Karpas-422 (cell line): ENCODE results near the gene ATRIP. TPM values are rescaled to one million over a fixed set of nuclear protein-coding genes. Genes with fewer than 3 reads are reported as not detected.
A peak's percentile ranks its signal among the peaks of the same experiment; 100 is the strongest.
"Not testable (repeated sequence)": the region's sequence is repeated elsewhere in the genome, so short reads cannot be mapped to it uniquely, and the experiment has no call there.

ENCODE experiments used
- DNase-seq: peaks from one replicate; pipeline ENCODE4 v3.0.0-alpha.2; 2015
- H2AFZ ChIP-seq: fragments of 200-600 bp; sonication (generic); 2 replicates; pipeline ENCODE4 v1.6.1; 2014; ENCODE audit warnings: antibody characterized with exemption, low read length, mixed read lengths
- H3K27ac ChIP-seq: fragments of 200-600 bp; sonication (generic); 2 replicates; pipeline ENCODE4 v1.5.1; 2014; ENCODE audit warnings: mild to moderate bottlenecking, low read length, moderate library complexity
- H3K27me3 ChIP-seq: fragments of 200-600 bp; sonication (generic); 2 replicates; pipeline ENCODE4 v1.6.1; 2014; ENCODE audit warnings: low read length, mixed read lengths
- H3K36me3 ChIP-seq: fragments of 200-600 bp; sonication (generic); 2 replicates; pipeline ENCODE4 v1.6.1; 2014; ENCODE audit warnings: low read length, mixed read lengths; ENCODE audit not compliant: insufficient read depth
- H3K4me1 ChIP-seq: fragments of 200-600 bp; sonication (generic); 2 replicates; pipeline ENCODE4 v1.6.1; 2014; ENCODE audit warnings: mild to moderate bottlenecking, low read length, mixed read lengths
- H3K4me2 ChIP-seq: fragments of 200-600 bp; sonication (generic); 2 replicates; pipeline ENCODE4 v1.6.1; 2014; ENCODE audit warnings: low read length, low read depth, mild to moderate bottlenecking; ENCODE audit not compliant: poor library complexity, severe bottlenecking
- H3K4me3 ChIP-seq: fragments of 200-600 bp; sonication (generic); 2 replicates; pipeline ENCODE4 v1.5.1; 2014; ENCODE audit warnings: mild to moderate bottlenecking, antibody characterized with exemption, low read length, mixed read lengths
- H3K79me2 ChIP-seq: fragments of 200-600 bp; sonication (generic); 2 replicates; pipeline ENCODE4 v1.6.1; 2014; ENCODE audit warnings: mild to moderate bottlenecking, low read length, mixed read lengths
- H3K9ac ChIP-seq: fragments of 200-600 bp; sonication (generic); 2 replicates; pipeline ENCODE4 v1.6.0; 2014; ENCODE audit warnings: low read length
- H3K9me2 ChIP-seq: fragments of 200-600 bp; sonication (generic), shearing (Covaris generic); replicated peaks from 2 replicates; pipeline ENCODE4 v1.6.0; 2014; ENCODE audit warnings: mild to moderate bottlenecking, low read length, moderate library complexity; ENCODE audit not compliant: insufficient read depth
- H3K9me3 ChIP-seq: fragments of 300-700, 200-600 bp; sonication (generic); 2 replicates; pipeline ENCODE4 v1.6.1; 2014; ENCODE audit warnings: low read length, mixed read lengths
- H4K20me1 ChIP-seq: fragments of 200-600 bp; sonication (generic); 2 replicates; pipeline ENCODE4 v1.6.1; 2014; ENCODE audit warnings: mild to moderate bottlenecking, antibody characterized with exemption, low read length, low read depth; ENCODE audit not compliant: insufficient read depth
- total RNA-seq: library from RNA; depleted of rRNA; stranded (reverse); fragments of >200 nt; shearing (Covaris generic); gene quantifications from 2 replicates; pipeline ENCODE4 v1.2.3, GENCODE V29; 2014; ENCODE audit warnings: low replicate concordance

ATRIP gene
- total RNA-seq, 1 experiment from 2014 or later = 7.3 TPM

GRCh38 chr3:48470286-48470685 is 23.7 kb downstream of the ATRIP start:
- peaks cover 11% of the 10 kb centered on the region; the same call in 1 of the 2 replicates for H4K20me1 ChIP-seq
- H3K4me3 ChIP-seq = no peak overlapping the region; the same call in 1 of the 2 replicates
- peaks cover 22% of the 10 kb centered on the region for H3K36me3 ChIP-seq
- peaks cover 65% of the 10 kb centered on the region for H3K79me2 ChIP-seq
- H3K9ac ChIP-seq = peak overlapping the region; percentile 47
- no peaks in the 10 kb centered on the region for H3K27me3 ChIP-seq
- no peaks in the 10 kb centered on the region for H3K9me3 ChIP-seq
- peak overlapping the region; percentile 53 for H3K27ac ChIP-seq
- peak overlapping the region; percentile 41 for H3K4me2 ChIP-seq
- DNase-seq = no peak
- no peak overlapping the region for H2AFZ ChIP-seq
- H3K4me1 ChIP-seq = peaks cover 71% of the 10 kb centered on the region
- no peaks in the 10 kb centered on the region for H3K9me2 ChIP-seq

- peak overlapping the region; percentile 60; the same call in 1 of the 2 replicates for H2AFZ ChIP-seq
- peaks cover 15% of the 10 kb centered on the region for H3K36me3 ChIP-seq
- H3K4me3 ChIP-seq = peak overlapping the region; percentile 79
Observed at GRCh38 chr3:48472673-48472922, 26.1 kb downstream of the ATRIP start.

GRCh38 chr3:48472923-48473616 is 26.5 kb downstream of the ATRIP start:
- peak overlapping the region; percentile 60; the same call in 1 of the 2 replicates for H2AFZ ChIP-seq
- H3K27ac ChIP-seq = peak overlapping the region; percentile 86
- H3K4me1 ChIP-seq = peaks cover 52% of the 10 kb centered on the region
- H3K4me3 ChIP-seq = peak overlapping the region; percentile 79
- no peaks in the 10 kb centered on the region for H3K9me2 ChIP-seq
- H3K4me2 ChIP-seq = peak overlapping the region; percentile 73
- no peaks in the 10 kb centered on the region for H3K27me3 ChIP-seq
- peak overlapping the region; percentile 86 for H3K9ac ChIP-seq
- peak; percentile 99 for DNase-seq
- no peaks in the 10 kb centered on the region for H3K9me3 ChIP-seq
- peaks cover 45% of the 10 kb centered on the region for H3K79me2 ChIP-seq
- peaks cover 10% of the 10 kb centered on the region for H3K36me3 ChIP-seq
- peaks cover 2% of the 10 kb centered on the region; the same call in 1 of the 2 replicates for H4K20me1 ChIP-seq

More at GRCh38 chr3:48472673-48472922, 26.1 kb downstream of the ATRIP start:
- peak overlapping the region; percentile 86 for H3K27ac ChIP-seq
- no peaks in the 10 kb centered on the region for H3K9me2 ChIP-seq
- no peaks in the 10 kb centered on the region for H3K27me3 ChIP-seq
- peak overlapping the region; percentile 86 for H3K9ac ChIP-seq
- peaks cover 3% of the 10 kb centered on the region; the same call in 1 of the 2 replicates for H4K20me1 ChIP-seq
- H3K79me2 ChIP-seq = peaks cover 50% of the 10 kb centered on the region
- H3K9me3 ChIP-seq = no peaks in the 10 kb centered on the region
- peaks cover 57% of the 10 kb centered on the region for H3K4me1 ChIP-seq
- peak overlapping the region; percentile 73 for H3K4me2 ChIP-seq
- no peak for DNase-seq

GRCh38 chr3:48473617-48473952 is 27.0 kb downstream of the ATRIP start:
- H2AFZ ChIP-seq = peak overlapping the region; percentile 60; the same call in 1 of the 2 replicates
- H3K4me1 ChIP-seq = peaks cover 47% of the 10 kb centered on the region
- H3K4me2 ChIP-seq = peak overlapping the region; percentile 73
- peaks cover 40% of the 10 kb centered on the region for H3K79me2 ChIP-seq
- H4K20me1 ChIP-seq = no peaks in the 10 kb centered on the region; the same call in 1 of the 2 replicates
- H3K27ac ChIP-seq = peak overlapping the region; percentile 52
- no peaks in the 10 kb centered on the region for H3K27me3 ChIP-seq
- peak overlapping the region; percentile 79; the same call in 1 of the 2 replicates for H3K4me3 ChIP-seq
- H3K36me3 ChIP-seq = peaks cover 5% of the 10 kb centered on the region
- no peak for DNase-seq
- H3K9me2 ChIP-seq = no peaks in the 10 kb centered on the region
- H3K9ac ChIP-seq = peak overlapping the region; percentile 86
- no peaks in the 10 kb centered on the region for H3K9me3 ChIP-seq

DNA sequence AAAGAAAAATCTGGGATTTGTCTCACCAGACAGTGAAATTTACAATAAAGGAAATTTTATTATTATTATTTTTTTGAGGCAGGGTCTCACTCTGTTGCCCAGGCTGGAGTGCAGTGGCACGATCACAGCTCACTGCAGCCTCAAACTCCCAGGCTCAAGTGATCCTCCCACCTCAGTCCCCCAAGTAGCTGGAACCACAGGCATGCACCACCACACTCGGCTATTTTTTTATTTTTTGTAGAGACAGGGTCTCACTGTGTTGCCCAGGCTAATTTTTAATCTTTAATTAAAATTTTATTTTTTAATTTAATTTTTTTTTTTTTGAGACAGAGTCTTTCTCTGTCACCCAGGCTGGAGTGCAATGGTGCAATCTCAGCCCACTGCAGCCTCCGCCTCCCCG is 27.5 kb downstream of the ATRIP start:
- H3K9me3 ChIP-seq, H2AFZ ChIP-seq, H3K4me2 ChIP-seq, H3K27me3 ChIP-seq, H4K20me1 ChIP-seq, H3K36me3 ChIP-seq, H3K4me3 ChIP-seq, H3K9ac ChIP-seq, H3K9me2 ChIP-seq, DNase-seq: not testable (repeated sequence)
- H3K79me2 ChIP-seq = peaks cover 36% of the 10 kb centered on the region
- peaks cover 42% of the 10 kb centered on the region for H3K4me1 ChIP-seq
- H3K27ac ChIP-seq = 0 out of 2 replicates have a peak overlapping the region, but pooled peaks have one; percentile 52

DNA sequence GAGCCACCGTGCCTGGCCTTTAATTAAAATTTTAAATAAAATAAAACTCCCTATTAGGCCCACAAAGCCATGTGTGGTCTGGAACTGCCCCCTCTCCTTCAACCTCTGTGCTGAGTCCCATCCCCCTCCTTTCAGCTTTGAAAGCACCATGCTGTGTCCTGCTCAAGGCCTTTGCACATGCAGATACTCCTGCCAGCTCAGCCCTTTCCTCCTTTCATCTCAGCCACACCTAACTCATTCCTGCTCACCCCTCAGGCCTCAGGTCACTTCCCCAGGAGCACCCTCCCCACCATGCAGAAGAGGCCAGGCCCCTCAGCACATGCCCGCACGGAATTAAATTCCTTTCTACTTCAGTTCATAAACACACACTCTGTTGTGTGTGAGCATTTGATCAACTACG is 28.1 kb downstream of the ATRIP start:
- Histone ChIP-seq H3K4me1 (peaks cover 37% of the 10 kb centered on the region), H2AFZ (no peak overlapping the region), H4K20me1 (no peaks in the 10 kb centered on the region), H3K9ac (no peak overlapping the region), H3K9me2 (no peaks in the 10 kb centered on the region), H3K27ac (no peak overlapping the region), H3K27me3 (no peaks in the 10 kb centered on the region), H3K79me2 (peaks cover 30% of the 10 kb centered on the region), H3K36me3 (no peaks in the 10 kb centered on the region), H3K4me2 (no peak overlapping the region), H3K4me3 (no peak overlapping the region), H3K9me3 (no peaks in the 10 kb centered on the region)
- DNase-seq = peak; percentile 38

DNA sequence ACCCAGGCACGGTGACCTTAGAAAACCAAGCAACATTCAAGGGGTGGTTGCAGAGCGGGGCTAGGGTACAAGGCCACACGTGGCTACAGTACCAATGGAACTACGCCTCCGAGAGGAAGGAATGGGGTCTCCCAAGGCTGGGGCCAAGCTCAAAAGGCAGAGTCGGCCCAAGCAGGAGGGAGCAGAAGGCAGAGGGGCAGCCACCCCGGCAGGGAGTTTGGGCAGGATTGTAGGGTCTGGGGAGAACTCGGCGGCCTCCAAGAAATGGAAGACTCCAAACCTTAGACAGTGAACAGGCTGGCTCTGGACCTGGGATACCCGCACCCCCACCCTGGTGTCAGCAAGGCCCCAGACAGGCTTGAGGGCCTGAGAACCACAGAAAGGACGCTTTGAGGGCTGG is 28.7 kb downstream of the ATRIP start:
- Histone ChIP-seq H4K20me1 (no peaks in the 10 kb centered on the region), H3K27me3 (no peaks in the 10 kb centered on the region), H3K9me3 (no peaks in the 10 kb centered on the region), H3K36me3 (no peaks in the 10 kb centered on the region), H3K4me2 (no peak overlapping the region), H3K9ac (no peak overlapping the region), H3K9me2 (no peaks in the 10 kb centered on the region), H3K79me2 (peaks cover 25% of the 10 kb centered on the region), H3K4me1 (peaks cover 31% of the 10 kb centered on the region), H3K27ac (no peak overlapping the region), H2AFZ (no peak overlapping the region), H3K4me3 (no peak overlapping the region)
- no peak for DNase-seq

DNA sequence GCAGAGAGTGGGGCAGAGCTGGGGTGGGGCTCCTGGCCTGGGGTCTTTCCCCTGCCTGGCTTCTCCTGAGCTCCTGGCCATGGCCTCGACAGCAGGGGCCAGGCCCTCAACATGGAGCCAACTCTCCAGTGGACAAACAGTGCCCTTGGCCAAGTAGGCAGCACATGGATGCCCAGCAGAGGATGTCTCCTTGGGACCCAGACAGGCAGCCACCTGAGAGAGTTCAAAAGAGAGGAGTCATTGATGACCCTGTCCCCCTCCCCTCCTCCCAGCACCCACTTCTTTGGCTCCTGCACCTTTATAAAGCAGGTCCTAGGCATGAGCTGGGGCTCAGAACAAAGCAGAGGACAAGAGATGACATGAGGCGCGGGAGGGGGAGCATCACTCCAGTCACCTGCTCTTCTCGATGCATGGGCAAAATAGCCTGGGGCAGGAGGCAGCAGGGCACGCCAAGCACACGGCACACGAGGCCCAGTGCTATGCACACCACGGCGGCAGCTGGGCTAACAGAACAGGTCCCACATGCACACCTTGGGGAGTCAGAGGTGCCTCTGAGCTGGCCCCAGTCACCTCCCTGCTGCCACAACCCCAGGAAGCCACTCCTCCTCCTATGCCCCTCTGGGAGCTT is 30.0 kb downstream of the ATRIP start:
- no peak overlapping the region for H3K4me3 ChIP-seq
- H3K36me3 ChIP-seq = no peaks in the 10 kb centered on the region
- peaks cover 12% of the 10 kb centered on the region for H3K79me2 ChIP-seq
- no peak overlapping the region for H3K4me2 ChIP-seq
- no peak overlapping the region for H2AFZ ChIP-seq
- H3K9me2 ChIP-seq = no peaks in the 10 kb centered on the region
- H4K20me1 ChIP-seq = no peaks in the 10 kb centered on the region
- no peak overlapping the region for H3K9ac ChIP-seq
- no peak for DNase-seq
- H3K27me3 ChIP-seq = no peaks in the 10 kb centered on the region
- peaks cover 21% of the 10 kb centered on the region for H3K4me1 ChIP-seq
- H3K9me3 ChIP-seq = no peaks in the 10 kb centered on the region
- H3K27ac ChIP-seq = no peak overlapping the region
